Measurements from ENCODE around the gene PRPSAP1.
"Not testable (repeated sequence)": the region's sequence is repeated elsewhere in the genome, so short reads cannot be mapped to it uniquely, and the experiment has no call there.

The PRPSAP1 gene

GRCh38 chr17:76371656-76372628 is 18.2 kb upstream of the PRPSAP1 start:
- no peaks in the 10 kb centered on the region for H3K9me3 Mint-ChIP-seq
- no peak overlapping the region for H3K27ac Mint-ChIP-seq
- no peak overlapping the region for H3K4me3 Mint-ChIP-seq
- ATAC-seq (no peak), DNase-seq (no peak)
- H3K4me1 Mint-ChIP-seq = no peaks in the 10 kb centered on the region
- H3K27me3 Mint-ChIP-seq = peaks cover 9% of the 10 kb centered on the region

DNA sequence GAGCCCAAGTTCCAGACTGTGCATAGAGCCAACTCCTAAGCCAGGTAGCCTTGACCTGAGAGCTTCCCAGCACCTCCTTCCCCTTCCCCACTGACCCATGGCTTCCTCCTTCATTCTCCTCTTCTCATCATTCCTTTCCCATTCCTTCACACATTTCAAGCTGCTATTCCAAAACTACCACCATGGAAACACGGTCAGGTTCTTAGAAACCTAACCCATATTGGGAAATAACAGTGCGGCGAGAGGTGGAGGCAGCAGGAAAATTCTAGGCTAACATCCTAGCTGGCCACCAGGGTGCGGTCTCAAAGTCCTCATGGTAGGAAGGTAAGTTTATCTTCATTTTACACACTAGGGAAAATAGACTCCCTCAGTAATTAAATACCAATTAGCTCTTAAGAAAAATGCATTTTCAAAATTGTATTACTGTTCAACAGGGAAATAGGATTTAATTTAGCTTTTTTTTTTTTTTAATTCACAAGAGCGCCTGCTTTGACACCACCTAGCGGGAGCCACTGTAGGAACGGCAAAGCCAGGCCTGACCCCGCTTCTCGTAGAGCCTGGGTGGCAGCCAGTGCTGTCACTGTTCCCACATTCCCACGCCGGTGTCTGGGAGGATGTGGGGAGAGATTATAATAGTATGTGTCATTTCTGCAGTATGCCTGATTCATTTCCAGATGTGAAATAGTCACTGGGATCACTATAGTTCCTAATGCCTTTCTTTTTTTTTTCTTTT is 16.7 kb upstream of the PRPSAP1 start:
- ATAC-seq (no peak), DNase-seq (no peak)
- peaks cover 9% of the 10 kb centered on the region for H3K27me3 Mint-ChIP-seq
- no peak overlapping the region for H3K4me3 Mint-ChIP-seq
- peaks cover 4% of the 10 kb centered on the region for H3K4me1 Mint-ChIP-seq
- no peaks in the 10 kb centered on the region for H3K9me3 Mint-ChIP-seq
- no peak overlapping the region for H3K27ac Mint-ChIP-seq

DNA sequence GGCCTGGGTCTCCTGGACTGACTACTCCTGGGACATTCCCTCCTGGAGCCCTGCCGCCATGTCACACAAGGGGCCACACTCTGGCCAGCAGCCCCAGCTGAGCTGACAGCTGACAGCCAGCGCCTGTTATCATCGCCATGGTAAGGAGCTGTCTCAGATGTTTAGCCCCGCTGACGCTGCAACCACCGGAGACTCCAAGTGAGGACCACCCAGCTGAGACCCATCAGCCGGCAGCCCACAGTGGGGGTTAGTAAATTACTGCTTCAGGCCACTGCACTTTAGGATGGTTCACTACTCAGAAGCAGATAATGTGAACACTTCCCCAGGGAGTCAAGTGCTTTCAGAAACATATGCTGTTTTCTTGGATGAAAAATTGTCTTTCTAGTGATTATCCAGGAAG is 16.1 kb upstream of the PRPSAP1 start:
- ATAC-seq (no peak), DNase-seq (no peak)
- Mint-ChIP-seq H3K27ac (no peak overlapping the region), H3K9me3 (no peaks in the 10 kb centered on the region), H3K4me3 (no peak overlapping the region), H3K4me1 (peaks cover 4% of the 10 kb centered on the region), H3K27me3 (peaks cover 9% of the 10 kb centered on the region)

DNA sequence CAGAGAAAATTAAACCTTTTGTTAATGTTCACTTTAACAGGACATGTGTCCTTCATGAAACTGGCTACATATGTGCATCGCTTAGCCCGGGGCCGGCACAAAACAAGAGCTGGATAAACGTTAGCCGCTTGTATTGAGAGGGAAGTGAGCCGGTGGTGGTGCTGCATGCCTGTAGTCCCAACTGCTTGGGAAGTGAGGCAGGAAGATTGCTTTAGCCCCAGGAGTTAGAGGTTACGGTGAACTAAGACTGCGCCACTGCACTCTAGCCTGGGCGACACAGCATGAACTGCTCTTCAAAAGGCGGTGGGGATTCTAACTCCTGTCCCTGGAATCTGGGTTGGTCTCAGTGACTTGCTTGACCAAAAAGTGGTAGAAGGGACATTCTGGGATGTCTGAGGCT is 15.7 kb upstream of the PRPSAP1 start:
- DNase-seq = no peak
- Mint-ChIP-seq H3K9me3 (no peaks in the 10 kb centered on the region), H3K27me3 (peaks cover 9% of the 10 kb centered on the region), H3K4me3 (no peak overlapping the region), H3K27ac (no peak overlapping the region), H3K4me1 (peaks cover 4% of the 10 kb centered on the region)
- no peak for ATAC-seq

DNA sequence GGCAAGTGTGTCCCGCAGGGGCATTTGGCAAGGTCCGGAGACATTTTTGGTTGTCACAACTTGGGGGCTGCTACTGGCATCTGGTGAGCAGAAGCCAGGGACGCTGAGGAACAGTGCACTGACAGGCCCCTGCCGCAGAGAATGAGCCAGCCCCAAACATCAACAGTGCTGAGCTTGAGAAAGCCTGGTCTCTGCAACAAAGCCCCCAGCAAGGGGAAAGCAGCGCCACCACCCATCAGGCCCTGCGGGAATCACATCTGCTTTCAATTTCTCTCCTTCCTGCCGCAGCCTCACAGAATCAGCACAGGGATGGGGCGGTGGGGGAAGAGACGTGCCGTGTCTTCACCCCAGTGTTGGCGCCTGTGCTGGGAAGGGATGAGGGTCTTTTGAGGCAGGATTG is 14.8 kb upstream of the PRPSAP1 start:
- Mint-ChIP-seq H3K9me3 (no peaks in the 10 kb centered on the region), H3K27ac (no peak overlapping the region), H3K27me3 (peaks cover 9% of the 10 kb centered on the region), H3K4me3 (no peak overlapping the region), H3K4me1 (peaks cover 4% of the 10 kb centered on the region)
- DNase-seq (no peak), ATAC-seq (no peak)

DNA sequence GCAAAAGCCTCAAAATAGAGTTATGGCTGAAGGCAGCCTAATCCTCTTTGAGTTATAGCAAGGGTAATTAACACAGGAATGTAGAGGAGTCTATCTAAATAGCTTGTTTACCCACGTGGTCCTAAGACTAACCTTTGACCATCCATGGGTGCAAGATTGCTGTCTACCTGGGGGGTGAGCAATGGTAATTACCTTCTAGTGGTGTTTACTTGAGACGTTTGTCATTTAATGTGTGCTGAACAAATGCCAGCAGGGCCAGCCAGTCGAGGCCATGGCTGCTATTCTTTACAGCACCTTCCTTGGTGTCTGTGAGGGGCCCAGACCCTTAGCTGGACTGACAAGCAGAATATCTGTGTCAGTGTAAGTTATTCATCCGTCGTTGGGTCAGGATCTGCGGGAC is 13.9 kb upstream of the PRPSAP1 start:
- H3K27me3 Mint-ChIP-seq = peaks cover 9% of the 10 kb centered on the region
- no peak for DNase-seq
- no peak overlapping the region for H3K4me3 Mint-ChIP-seq
- ATAC-seq = no peak
- no peak overlapping the region for H3K27ac Mint-ChIP-seq
- H3K9me3 Mint-ChIP-seq = no peaks in the 10 kb centered on the region
- peaks cover 4% of the 10 kb centered on the region for H3K4me1 Mint-ChIP-seq

DNA sequence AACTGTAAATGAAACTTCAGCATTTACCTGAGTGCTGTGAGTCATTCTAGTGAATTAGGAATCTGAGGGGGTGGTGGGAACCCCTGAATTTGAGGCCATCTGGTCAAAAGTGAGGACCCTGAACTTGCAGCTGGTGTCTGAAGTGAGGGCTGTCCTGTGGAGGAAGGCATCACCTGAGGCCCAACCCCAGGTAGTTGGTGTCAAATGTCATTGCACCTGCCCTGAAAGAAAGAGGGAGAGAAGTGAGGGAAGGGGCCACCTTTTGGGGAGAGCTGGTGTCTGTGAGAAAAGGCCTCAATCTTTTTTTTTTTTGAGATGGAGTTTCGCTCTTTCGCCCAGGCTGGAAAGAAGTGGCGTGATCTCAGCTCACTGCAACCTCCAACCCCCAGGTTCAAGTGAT is 12.5 kb upstream of the PRPSAP1 start:
- DNase-seq (no peak), ATAC-seq (no peak)
- no peak overlapping the region for H3K4me3 Mint-ChIP-seq
- no peaks in the 10 kb centered on the region for H3K9me3 Mint-ChIP-seq
- peaks cover 9% of the 10 kb centered on the region for H3K27me3 Mint-ChIP-seq
- peaks cover 4% of the 10 kb centered on the region for H3K4me1 Mint-ChIP-seq
- no peak overlapping the region for H3K27ac Mint-ChIP-seq

DNA sequence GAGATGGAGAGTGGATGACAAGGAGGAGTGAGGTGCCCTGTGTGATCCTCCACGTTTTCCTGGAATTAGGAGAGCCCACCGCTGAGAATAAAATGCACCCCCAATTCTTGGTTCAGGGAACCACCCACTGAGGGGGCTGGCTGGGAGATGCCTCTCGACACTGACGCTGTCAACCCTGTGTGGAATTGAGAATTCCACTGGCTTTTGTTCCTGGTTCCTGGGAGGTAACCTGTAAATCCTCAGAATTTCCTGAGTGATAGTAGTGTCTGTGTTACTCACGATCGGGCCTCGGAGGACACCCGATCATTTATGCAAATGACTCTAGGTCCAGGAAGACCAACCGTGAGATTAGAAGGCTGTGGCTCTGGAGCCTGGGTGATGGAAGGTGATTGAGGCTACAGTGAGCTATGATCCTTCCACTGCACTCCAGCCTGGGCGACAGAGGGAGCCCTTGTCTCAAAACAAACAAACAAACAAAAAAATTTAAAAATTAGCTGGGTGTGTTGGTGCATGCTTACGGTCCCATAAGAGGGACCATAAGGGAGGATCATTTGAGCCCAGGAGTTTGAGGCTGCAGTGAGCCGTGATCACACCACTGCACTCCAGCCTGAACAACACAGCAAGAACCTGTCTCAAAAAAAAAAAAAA is 11.7 kb upstream of the PRPSAP1 start:
- Mint-ChIP-seq H3K27ac (no peak overlapping the region), H3K9me3 (no peaks in the 10 kb centered on the region), H3K27me3 (peaks cover 6% of the 10 kb centered on the region), H3K4me3 (no peak overlapping the region), H3K4me1 (peaks cover 4% of the 10 kb centered on the region)
- DNase-seq (no peak), ATAC-seq (no peak)

DNA sequence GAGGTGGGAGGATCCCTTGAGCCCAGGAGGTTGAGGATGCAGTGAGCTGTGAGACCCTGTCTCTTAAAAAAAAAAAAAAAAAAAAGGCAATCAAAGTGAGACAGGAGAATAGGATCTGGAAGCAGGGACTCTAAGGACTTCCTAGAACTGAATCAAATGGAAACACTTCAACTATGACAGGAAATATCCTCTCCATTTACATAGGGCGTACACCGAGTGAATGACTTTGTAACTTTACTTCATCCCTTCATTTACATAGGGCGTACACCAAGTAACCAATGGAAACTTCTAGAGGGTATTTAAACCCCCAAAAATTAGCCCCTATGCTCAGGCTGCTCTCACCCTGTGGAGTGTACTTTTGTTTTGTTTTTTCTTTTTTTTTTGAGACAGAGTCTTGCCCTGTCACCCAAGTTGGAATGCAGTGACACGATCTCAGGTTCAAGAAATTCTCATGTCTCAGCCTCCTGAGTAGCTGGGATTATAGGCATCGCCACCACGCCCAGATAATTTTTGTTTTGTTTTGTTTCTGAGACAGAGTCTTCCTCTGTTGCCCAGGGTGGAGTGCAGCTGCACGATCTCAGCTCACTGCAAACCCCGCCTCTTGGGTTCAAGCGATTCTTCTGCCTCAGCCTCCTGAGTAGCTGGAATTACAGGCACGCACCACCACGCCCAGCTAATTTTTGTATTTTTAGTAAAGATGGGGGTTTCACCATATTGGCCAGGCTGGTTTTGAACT is 9.6 kb upstream of the PRPSAP1 start:
- H3K27ac Mint-ChIP-seq = no peak overlapping the region
- no peak overlapping the region for H3K4me3 Mint-ChIP-seq
- DNase-seq = no peak
- peaks cover 4% of the 10 kb centered on the region for H3K4me1 Mint-ChIP-seq
- no peaks in the 10 kb centered on the region for H3K9me3 Mint-ChIP-seq
- ATAC-seq = no peak
- no peaks in the 10 kb centered on the region for H3K27me3 Mint-ChIP-seq

GRCh38 chr17:76360461-76360860 is 6.7 kb upstream of the PRPSAP1 start:
- Mint-ChIP-seq H3K27ac (peak overlapping the region in 1 of 2 donors; percentile 54), H3K27me3 (no peaks in the 10 kb centered on the region), H3K9me3 (no peaks in the 10 kb centered on the region), H3K4me1 (peaks cover 6% of the 10 kb centered on the region), H3K4me3 (no peak overlapping the region)
- DNase-seq = no peak
- no peak for ATAC-seq

DNA sequence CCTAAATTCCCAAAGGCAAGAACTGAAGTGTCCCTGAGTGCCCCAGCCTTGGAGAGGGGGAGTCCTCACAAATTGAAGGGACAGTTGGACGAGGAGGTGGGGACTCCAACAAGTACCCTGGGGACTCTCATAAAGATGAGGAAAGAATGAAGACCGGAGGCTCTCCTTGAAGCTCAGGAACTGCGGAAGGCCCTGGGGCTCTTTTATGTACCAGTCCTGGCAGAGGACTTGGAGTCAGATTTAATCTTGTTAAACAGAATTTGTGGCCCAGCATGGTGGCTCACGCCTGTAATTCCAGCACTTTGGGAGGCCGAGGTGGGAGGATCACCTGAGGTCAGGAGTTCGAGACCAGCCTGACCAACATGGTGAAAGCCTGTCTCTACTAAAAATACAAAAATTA is 6.1 kb upstream of the PRPSAP1 start:
- DNase-seq, H3K27me3 Mint-ChIP-seq, ATAC-seq, H3K4me1 Mint-ChIP-seq, H3K9me3 Mint-ChIP-seq, H3K4me3 Mint-ChIP-seq: not testable (repeated sequence)
- peak overlapping the region in 1 of 2 donors; percentile 52 for H3K27ac Mint-ChIP-seq

- Mint-ChIP-seq H3K9me3 (no peaks in the 10 kb centered on the region), H3K4me1 (peaks cover 13% of the 10 kb centered on the region), H3K27ac (peak overlapping the region in 1 of 2 donors; percentile 52), H3K4me3 (no peak overlapping the region), H3K27me3 (no peaks in the 10 kb centered on the region)
- DNase-seq = no peak
- ATAC-seq = no peak
These were observed 5.7 kb upstream of the PRPSAP1 start for GRCh38 chr17:76359375-76359774.

DNA sequence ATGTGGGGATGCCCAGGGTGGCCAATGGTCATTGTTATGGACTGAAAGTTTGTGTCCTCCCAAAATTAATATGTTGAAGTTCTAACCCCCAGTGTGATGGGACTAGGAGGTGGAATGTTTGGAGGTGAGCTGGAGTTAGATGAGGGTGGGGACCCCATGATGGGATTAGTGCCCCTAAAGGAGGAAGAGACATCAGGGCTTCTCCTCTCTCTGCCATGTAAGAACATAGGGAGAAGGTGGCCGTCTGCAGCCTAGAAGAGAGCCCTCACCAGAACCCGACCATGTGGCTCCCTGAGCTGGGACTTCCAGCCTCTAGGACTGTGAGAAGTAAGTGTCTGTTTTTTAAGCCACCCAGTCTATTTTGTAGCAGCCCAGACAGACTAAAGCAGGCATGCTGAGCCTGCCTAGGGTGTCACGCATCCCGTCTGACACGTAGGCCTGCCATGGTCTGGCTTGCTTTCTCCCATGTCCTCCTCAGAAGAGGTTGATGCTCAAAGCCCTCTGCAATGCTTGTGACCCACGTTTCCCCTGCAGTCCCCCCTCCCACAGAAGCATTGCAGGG is 4.0 kb upstream of the PRPSAP1 start:
- no peaks in the 10 kb centered on the region for H3K27me3 Mint-ChIP-seq
- no peaks in the 10 kb centered on the region for H3K9me3 Mint-ChIP-seq
- no peak overlapping the region for H3K27ac Mint-ChIP-seq
- H3K4me1 Mint-ChIP-seq = peaks cover 24% of the 10 kb centered on the region
- ATAC-seq (no peak), DNase-seq (no peak)
- H3K4me3 Mint-ChIP-seq = no peak overlapping the region

DNA sequence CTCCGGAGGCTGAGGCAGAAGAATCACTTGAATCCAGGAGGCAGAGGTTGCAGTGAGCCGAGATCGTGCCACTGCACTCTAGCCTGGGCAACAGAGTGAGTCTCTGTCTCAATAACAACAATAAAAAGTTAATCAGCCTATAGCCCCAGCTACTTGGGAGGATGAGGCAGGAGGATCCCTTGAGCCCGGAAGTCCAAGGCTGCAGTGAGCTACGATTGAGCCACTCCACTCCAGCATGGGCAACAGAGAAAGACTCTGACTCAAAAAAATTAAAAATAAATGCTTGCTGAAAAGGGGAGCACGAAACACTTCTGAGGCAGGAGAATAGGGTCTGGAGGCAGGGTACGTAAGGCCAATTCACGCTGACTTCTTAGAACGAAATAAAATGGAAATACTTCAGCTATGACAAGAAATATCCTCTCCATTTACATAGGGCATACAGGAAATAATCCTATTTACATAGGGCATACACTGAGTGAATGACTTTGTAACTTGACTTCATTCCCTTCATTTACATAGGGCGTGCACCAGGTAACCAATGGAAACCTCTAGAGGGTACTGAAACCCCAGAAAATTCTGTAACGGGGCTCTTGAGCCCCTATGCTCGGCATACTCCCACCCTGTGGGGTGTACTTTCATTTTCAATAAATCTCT is 3.2 kb upstream of the PRPSAP1 start:
- no peak for ATAC-seq
- no peak overlapping the region for H3K4me3 Mint-ChIP-seq
- DNase-seq = no peak
- H3K9me3 Mint-ChIP-seq = no peaks in the 10 kb centered on the region
- H3K27me3 Mint-ChIP-seq = no peaks in the 10 kb centered on the region
- H3K27ac Mint-ChIP-seq = peak overlapping the region in 1 of 2 donors; percentile 13
- peaks cover 31% of the 10 kb centered on the region for H3K4me1 Mint-ChIP-seq
